SU-DHL-6 (cell line): ENCODE results near the gene BPIFB3.

Source experiments
- CTCF ChIP-seq: fragments of 200-600 bp; sonication (generic); IDR thresholded peaks from one replicate; pipeline ENCODE4 v1.5.1; 2017; ENCODE audit warnings: antibody characterized with exemption, mild to moderate bottlenecking, low read length, moderate library complexity; ENCODE audit not compliant: insufficient read depth, poor library complexity, severe bottlenecking
- EZH2phosphoT487 ChIP-seq: fragments of 200-600 bp; sonication (generic), shearing (Covaris generic); conservative IDR thresholded peaks from 2 replicates; pipeline ENCODE4 v1.6.1; 2018; ENCODE audit warnings: mild to moderate bottlenecking, antibody characterized with exemption, low read length, moderate library complexity, mixed read lengths

- no peak for TF ChIP-seq CTCF
- no peak for TF ChIP-seq EZH2phosphoT487
Measured at GRCh38 chr20:33093074-33093473, 39.4 kb downstream of the BPIFB3 start.
